Peyer's patch (tissue), 4 donors: ENCODE measurements around the gene FNBP1. TPM values are rescaled to one million over a fixed set of nuclear protein-coding genes. Genes with fewer than 3 reads are reported as not detected.
"Not testable (repeated sequence)": the region's sequence is repeated elsewhere in the genome, so short reads cannot be mapped to it uniquely, and the experiment has no call there.

Source experiments
- DNase-seq, 3 donors: peaks; one replicate each; pipeline ENCODE4 v3.0.0-alpha.2; 2017 to 2019
- H3K27ac ChIP-seq, 4 donors: fragments of 200-600 bp; sonication (generic); one replicate each; pipeline ENCODE4 v1.5.1; 2016 to 2019
- H3K27me3 ChIP-seq, 2 donors: fragments of 200-600 bp; sonication (generic); one replicate each; pipeline ENCODE4 v1.5.1; 2019
- H3K36me3 ChIP-seq, 3 donors: fragments of 200-600 bp; sonication (generic); one replicate each; pipeline ENCODE4 v1.5.1; 2016 to 2019
- H3K4me1 ChIP-seq, 4 donors: fragments of 200-600 bp; sonication (generic); one replicate each; pipeline ENCODE4 v1.5.1; 2016 to 2019
- H3K4me3 ChIP-seq, 4 donors: fragments of 200-600 bp; sonication (generic); 1 replicate in 3 of 4; 2 replicates in 1 of 4; pipeline ENCODE4 v1.5.1; 2016 to 2019; ENCODE audit warnings: mild to moderate bottlenecking in 1 of 4
- H3K9me3 ChIP-seq, 4 donors: fragments of 200-600 bp; sonication (generic); one replicate each; pipeline ENCODE4 v1.5.1; 2016 to 2019; ENCODE audit warnings: mild to moderate bottlenecking in 1 of 4
- POLR2A ChIP-seq, 2 donors: fragments of 450-650 bp; IDR thresholded peaks; one replicate each; pipeline ENCODE4 v1.5.1; 2017; ENCODE audit warnings: antibody characterized with exemption in 2 of 2, mild to moderate bottlenecking in 2 of 2, moderate library complexity in 2 of 2
- total RNA-seq, 4 donors: library from RNA; depleted of rRNA; stranded (reverse); fragments of >200 nt; gene quantifications; one replicate each; pipeline ENCODE4 v1.1.0, GENCODE V29; 2016
- TF ChIP-seq, protein P1 (sequence below), 6 experiments: fragments of 450-650 bp in 4 of 6; fragments of 200-600 bp in 2 of 6; sonication (generic) in 1 of 6; IDR thresholded peaks; one replicate each; pipeline ENCODE4 v1.5.1; 2017 to 2019; ENCODE audit warnings: antibody characterized with exemption in 6 of 6, mild to moderate bottlenecking in 3 of 6, moderate library complexity in 1 of 6

The FNBP1 gene
- total RNA-seq, 4 donors from 2014 or later, result 9.8 to 163 (median 22.2) TPM

DNA sequence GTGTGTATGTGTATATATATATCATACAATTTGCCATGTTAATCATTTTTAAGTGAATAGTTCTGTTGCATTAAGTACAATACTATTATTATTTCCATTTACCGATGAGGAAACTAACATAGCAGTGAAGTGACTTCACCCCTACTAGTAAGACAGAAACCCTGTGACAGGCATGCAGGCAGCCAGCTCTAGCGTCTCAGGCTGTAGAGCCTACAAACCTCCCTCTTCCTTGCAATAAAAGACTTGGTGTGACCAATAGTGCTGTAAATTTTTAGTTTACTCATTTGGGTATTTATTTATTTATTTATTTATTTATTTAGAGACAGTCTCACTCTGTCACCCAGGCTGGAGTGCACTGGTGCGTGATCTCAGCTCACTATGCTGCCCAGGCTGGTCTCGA lies 24.7 kb downstream of the FNBP1 start:
- TF ChIP-seq POLR2A (IDR thresholded peaks at IDR 0.05), result no peak
- TF ChIP-seq, protein P1, sequence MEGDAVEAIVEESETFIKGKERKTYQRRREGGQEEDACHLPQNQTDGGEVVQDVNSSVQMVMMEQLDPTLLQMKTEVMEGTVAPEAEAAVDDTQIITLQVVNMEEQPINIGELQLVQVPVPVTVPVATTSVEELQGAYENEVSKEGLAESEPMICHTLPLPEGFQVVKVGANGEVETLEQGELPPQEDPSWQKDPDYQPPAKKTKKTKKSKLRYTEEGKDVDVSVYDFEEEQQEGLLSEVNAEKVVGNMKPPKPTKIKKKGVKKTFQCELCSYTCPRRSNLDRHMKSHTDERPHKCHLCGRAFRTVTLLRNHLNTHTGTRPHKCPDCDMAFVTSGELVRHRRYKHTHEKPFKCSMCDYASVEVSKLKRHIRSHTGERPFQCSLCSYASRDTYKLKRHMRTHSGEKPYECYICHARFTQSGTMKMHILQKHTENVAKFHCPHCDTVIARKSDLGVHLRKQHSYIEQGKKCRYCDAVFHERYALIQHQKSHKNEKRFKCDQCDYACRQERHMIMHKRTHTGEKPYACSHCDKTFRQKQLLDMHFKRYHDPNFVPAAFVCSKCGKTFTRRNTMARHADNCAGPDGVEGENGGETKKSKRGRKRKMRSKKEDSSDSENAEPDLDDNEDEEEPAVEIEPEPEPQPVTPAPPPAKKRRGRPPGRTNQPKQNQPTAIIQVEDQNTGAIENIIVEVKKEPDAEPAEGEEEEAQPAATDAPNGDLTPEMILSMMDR (IDR thresholded peaks at IDR 0.05), result no peak
- H3K27ac ChIP-seq, result peak overlapping the region in 2 of 4 donors; percentile 3 to 33

GRCh38 chr9:130017510-130017909 lies 25.5 kb downstream of the FNBP1 start:
- H3K9me3 ChIP-seq, H3K4me3 ChIP-seq, H3K36me3 ChIP-seq, H3K27me3 ChIP-seq, DNase-seq: not testable (repeated sequence)
- peaks cover 0 to 11% (median 0%) of the 10 kb centered on the region in 4 donors for H3K4me1 ChIP-seq
- H3K27ac ChIP-seq, result peak overlapping the region in 3 of 4 donors; percentile 30 to 56 (median 53)

More for the DNA sequence above, 24.7 kb downstream of the FNBP1 start:
- Histone ChIP-seq H3K36me3 (no peaks in the 10 kb centered on the region), H3K27me3 (no peaks in the 10 kb centered on the region), H3K9me3 (no peaks in the 10 kb centered on the region), H3K4me1 (peaks cover 0 to 11% (median 1%) of the 10 kb centered on the region in 4 donors), H3K4me3 (no peak overlapping the region)
- no peak for DNase-seq

DNA sequence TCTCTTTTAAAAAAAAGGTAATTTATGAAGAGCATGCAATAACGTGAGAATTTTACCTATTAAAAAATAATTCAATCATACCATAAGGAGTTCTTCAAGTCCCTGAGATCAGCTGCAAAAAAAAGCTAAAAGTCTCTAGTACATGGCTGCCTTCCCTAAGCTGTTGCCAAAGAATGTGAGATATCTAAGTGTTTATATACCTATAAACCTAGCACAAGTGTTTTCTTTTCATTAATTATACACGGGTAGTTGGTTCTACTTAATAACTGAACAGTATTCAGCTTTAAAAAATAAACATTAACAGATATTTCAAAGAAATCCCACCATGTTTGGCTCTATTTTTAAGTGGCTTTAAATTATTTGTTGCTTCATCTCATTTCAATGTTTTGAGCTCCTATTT lies 25.9 kb downstream of the FNBP1 start:
- Histone ChIP-seq H3K9me3 (no peaks in the 10 kb centered on the region), H3K4me3 (no peak overlapping the region), H3K27me3 (no peaks in the 10 kb centered on the region), H3K36me3 (no peaks in the 10 kb centered on the region), H3K4me1 (peaks cover 0 to 11% (median 0%) of the 10 kb centered on the region in 4 donors), H3K27ac (peak overlapping the region in 3 of 4 donors; percentile 30 to 56 (median 53))
- TF ChIP-seq POLR2A (IDR thresholded peaks at IDR 0.05), result no peak
- TF ChIP-seq, protein P1 (IDR thresholded peaks at IDR 0.05), result no peak
- DNase-seq, result no peak

DNA sequence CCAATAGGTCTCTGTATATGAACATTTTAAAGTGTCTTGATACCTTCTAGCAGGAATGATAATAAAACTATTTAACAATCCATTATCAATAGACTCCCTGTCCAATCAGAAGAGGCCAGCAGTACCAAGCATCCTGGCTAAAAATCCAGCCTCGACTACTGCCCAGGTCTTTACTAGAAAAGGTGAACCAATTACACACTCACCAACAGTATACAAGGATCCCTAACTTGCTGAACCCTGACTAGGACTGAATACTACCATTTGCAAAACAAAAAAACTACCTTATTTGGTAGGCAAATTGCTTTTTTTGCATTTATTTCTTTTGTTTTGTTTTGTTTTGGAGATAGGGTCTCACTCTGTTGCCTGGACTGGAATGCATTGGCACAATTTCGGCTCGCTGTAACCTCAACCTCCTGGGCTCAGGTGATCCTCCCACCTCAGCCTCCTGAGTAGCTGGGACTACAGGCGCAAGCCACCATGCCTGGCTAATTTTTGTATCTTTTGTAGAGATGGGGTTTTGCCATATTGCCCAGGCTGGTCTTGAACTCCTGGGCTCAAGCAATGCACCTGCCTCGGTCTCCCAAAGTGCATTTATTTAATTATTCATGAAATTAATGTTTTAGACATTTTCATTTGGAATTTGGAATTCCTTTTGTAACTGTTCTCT lies 27.5 kb downstream of the FNBP1 start:
- Histone ChIP-seq H3K4me1 (peaks cover 0 to 5% (median 0%) of the 10 kb centered on the region in 4 donors), H3K27ac (no peak overlapping the region), H3K9me3 (no peaks in the 10 kb centered on the region), H3K27me3 (no peaks in the 10 kb centered on the region), H3K4me3 (no peak overlapping the region), H3K36me3 (no peaks in the 10 kb centered on the region)
- TF ChIP-seq, protein P1 (IDR thresholded peaks at IDR 0.05), result no peak
- no peak for TF ChIP-seq POLR2A (IDR thresholded peaks at IDR 0.05)
- DNase-seq, result no peak

- TF ChIP-seq POLR2A (IDR thresholded peaks at IDR 0.05), result no peak
- TF ChIP-seq, protein P1 (IDR thresholded peaks at IDR 0.05), result no peak
- Histone ChIP-seq H3K4me1 (peaks cover 0 to 7% (median 0%) of the 10 kb centered on the region in 4 donors), H3K4me3 (no peak overlapping the region), H3K27me3 (no peaks in the 10 kb centered on the region), H3K36me3 (no peaks in the 10 kb centered on the region), H3K9me3 (no peaks in the 10 kb centered on the region), H3K27ac (no peak overlapping the region)
- DNase-seq, result no peak
These were observed 29.7 kb downstream of the FNBP1 start for GRCh38 chr9:130013326-130013725.

- no peak for TF ChIP-seq POLR2A (IDR thresholded peaks at IDR 0.05)
- TF ChIP-seq, protein P1 (IDR thresholded peaks at IDR 0.05), result no peak
- H3K4me1 ChIP-seq, result peaks cover 0 to 11% (median 2%) of the 10 kb centered on the region in 4 donors
- H3K36me3 ChIP-seq, result no peaks in the 10 kb centered on the region
- no peak overlapping the region for H3K4me3 ChIP-seq
- peak in 1 of 3 donors; percentile 38 for DNase-seq
- H3K27me3 ChIP-seq, result no peaks in the 10 kb centered on the region
- no peaks in the 10 kb centered on the region for H3K9me3 ChIP-seq
- peak overlapping the region in 3 of 4 donors; percentile 22 to 79 (median 44) for H3K27ac ChIP-seq
These were observed 32.6 kb downstream of the FNBP1 start for GRCh38 chr9:130010151-130010988.

DNA sequence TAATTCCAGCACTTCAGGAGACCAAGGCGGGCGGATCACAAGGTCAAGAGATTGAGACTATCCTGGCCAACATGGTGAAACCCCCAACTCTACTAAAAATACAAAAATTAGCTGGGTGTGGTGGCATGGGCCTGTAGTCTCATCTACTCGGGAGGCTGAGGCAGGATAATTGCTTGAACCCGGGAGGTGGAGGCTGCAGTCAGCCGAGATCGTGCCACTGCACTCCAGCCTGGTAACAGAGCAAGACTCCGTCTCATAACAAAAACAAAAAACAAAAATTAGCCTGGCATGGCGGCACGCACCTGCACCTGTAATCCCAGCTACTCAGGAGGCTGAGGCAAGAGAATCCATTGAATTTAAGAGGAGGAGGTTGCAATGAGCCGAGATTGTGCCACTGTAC lies 33.4 kb downstream of the FNBP1 start:
- H3K27ac ChIP-seq, result peak overlapping the region in 2 of 4 donors; percentile 44 to 79
- not testable (repeated sequence) for H3K36me3 ChIP-seq, DNase-seq

More for the DNA sequence above, 33.4 kb downstream of the FNBP1 start:
- not testable (repeated sequence) for H3K4me3 ChIP-seq, H3K9me3 ChIP-seq, H3K27me3 ChIP-seq
- peaks cover 0 to 15% (median 2%) of the 10 kb centered on the region in 4 donors for H3K4me1 ChIP-seq
